EH (cell line): ENCODE measurements around the gene VTI1A.

Source experiments
- DNase-seq: peaks from one replicate; pipeline ENCODE4 v3.0.0-alpha.2; 2015; ENCODE audit warnings: low read depth

The VTI1A gene

DNA sequence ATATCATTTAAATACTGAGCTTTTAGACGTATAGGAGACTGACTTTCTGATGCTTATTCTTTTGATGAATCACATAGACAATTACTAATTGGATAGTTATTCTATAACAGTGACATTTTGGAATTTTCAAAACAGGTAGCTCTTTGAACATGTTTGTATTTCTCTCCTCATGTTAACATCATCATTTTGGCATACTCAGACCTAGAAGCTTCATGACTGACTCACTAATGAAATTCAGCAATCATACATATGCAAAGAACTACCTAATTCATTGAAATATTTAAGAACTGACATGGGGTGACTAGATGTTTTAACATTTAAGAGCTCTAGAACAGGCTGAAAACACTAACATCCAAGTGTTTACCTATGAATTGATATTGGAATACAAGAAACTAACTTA lies 192.3 kb downstream of the VTI1A start:
- DNase-seq = peak; percentile 15

DNA sequence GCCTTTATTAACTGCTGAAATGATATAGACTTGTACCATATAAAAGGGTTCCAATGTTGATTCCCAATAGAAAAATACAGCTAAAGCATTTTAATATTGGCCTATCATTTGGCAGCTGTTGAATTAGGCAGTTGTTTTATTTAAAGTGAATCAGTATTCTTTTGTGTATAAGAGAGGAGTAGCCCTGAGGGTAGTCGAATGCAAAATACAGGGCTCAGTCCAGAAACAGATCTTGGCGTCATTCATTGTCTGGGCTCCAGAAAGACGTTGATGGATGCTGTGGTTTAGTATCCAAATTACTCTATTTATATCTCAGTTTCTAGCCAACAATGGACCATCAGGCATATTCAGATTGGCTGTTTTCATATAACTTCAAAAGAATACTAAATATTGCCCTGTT lies 193.6 kb downstream of the VTI1A start:
- DNase-seq = no peak

DNA sequence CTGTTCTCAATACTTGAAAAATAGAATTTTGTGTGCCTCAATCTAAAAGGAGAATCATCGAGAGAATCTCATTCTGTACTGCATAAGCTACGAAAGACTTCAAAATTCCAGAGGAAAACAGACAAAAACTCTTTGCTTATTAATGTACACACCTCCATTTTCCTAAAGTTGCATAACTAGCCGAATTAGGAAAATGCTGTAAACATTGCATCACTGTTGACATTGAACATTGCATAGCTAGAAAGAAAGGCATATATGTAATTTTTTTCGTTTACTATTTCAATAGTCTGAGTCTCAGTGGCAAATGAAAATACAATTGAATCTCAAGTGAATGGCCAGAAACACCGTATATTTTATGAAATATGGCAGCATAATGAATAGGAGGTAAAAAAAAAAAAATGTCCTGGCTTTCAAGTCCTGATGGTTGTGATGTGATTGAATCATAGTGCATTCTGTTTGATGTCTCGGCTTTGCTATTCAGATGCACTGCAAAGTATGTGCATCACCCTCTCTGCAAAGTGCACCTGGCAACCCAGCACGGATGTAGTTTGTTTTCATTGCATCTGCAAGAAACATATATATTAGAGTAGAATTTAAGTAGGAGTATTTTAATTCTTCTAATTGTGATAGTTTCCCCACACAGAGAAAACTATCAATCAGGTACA lies 196.7 kb downstream of the VTI1A start:
- DNase-seq = no peak

DNA sequence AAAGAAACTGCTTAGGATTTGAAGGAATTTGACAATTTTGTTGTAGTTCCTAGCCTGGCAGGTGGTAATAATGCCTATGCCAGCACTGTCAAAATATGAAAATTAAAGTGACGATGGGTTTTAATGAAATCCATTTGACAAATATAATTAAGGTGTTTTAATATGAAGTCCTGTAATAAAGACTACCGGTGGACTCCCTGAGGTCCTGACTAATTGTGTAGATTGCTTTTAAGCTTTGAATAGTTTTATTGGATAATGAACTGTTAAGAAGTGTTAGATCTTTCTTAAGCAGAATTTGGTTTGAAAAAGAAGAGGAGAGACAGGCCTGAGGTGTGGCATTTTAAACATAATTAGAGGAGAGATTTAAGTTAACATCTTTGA lies 197.2 kb downstream of the VTI1A start:
- no peak for DNase-seq

DNA sequence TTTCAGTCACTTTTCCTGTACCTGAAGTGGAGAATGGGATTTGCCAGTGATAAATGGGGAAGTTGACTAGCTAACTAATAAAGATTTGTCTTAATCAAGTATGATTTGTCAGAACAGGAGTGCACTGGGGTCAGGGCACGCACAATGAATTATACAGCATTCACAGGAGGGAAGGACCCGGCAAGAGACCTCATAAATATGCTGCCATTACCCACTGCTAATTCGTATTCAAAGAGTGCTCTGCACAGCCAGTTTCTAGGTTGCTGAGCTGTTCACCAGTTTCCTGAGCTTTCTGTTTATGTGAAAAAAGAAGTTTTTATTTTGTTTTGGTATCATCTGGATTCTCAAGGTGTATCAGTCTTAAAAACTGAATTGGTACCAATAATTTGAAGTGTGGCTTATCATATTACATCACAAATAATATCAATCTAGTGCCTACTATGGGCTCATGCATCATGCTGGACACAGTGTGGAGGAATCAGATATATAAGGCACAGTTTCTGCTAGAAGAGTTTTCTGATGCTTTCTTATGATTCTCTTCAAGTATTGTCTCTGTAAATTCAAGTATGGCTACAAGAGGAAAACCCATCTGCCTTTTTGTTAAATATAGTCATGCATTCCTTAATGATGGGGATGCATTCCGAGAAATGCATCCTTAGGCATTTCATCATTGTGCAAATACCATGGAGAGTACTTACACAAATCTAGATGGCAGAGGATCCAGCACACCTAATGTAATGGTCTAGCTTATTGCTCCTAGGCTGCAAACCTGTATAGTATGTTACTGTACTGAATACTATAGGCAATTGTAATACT lies 202.2 kb downstream of the VTI1A start:
- peak; percentile 72 for DNase-seq

DNA sequence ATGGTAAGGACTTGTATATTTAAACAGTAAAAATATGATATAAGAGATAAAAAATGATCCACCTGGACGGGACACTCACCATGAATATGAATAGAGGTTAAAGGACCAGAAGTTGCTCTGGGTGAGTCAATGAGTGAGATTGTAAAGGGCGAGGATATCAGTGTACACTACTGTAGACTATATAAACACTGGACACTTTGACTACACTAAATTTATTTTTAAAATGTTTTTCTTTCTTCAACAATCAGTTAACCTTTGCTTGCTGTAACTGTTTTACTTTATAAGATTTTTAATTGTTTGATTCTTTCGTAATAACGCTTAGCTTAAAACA lies 202.8 kb downstream of the VTI1A start:
- DNase-seq = no peak

DNA sequence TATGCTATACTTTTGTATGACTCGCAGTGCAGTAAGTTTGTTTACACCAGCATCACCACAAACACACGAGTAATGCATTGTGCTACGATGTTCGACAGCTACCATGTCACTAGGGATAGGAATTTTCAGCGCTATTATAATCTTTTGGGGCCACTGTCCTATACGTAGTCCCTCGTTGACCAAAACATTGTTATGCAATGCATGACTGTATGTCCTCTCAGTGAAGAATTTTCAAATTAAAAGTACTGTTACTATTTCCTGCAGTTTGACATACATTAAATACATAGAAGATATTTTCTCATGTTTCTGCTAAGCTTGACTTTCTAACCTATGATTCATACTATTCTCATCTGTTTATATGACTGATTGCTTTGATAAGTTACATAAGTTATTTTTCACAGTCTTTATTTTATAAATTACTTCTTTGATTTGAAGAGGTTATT lies 203.6 kb downstream of the VTI1A start:
- peak; percentile 43 for DNase-seq

DNA sequence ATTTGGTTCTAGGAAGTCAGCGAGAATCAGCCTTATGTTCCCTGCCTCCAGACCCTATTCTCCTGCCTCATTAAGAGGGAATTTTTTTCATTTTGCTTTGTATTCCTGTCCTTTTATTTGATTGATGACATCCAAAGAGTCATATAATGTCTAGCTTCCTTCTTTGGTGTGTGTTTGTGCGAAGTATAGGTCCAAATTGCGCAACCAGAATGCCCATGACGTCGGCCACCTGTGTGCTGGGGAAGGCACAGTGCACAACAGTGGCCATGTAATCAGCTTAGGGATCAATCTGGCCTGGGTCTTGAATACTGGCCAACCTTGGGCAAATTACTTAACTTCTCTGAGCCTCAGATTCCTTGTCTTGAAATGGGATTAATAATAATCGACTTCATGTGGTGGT lies 206.2 kb downstream of the VTI1A start:
- no peak for DNase-seq

DNA sequence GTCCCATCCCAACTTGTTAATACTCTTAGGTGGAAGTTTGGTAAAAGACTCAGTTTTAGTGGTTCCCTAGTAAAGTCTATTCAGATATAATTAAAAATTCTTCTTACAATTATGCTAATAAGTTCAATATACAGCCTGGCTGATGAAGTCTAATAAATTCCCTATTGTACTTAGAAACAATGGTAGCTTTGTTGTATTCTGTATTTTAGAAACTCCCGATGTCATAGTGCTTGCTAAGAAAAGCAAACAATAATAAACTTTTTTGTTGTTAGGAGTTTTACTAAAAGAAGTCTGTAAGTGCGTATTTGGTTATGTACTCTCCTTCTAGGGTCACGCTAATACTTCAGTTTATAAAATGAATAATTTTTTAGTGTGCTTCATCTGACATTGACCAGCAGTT lies 206.8 kb downstream of the VTI1A start:
- DNase-seq = no peak

DNA sequence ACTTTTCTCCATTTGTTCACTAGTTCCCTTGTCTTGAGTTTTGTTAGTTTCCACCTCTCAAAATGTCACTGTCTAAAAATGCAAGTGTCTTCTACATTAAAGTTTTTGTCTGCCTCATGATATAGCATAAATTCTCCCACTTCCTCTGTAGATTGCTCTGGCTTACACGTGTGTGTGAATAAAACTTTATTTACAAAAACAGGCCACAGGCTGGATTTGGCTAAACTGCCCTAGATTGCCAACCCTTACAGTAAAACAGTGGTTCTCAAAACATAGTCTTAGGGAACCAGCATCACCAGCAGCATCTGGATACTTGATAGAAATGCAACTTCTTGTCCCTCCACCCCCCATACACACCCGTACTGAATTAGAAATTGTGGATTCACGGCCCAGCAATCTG lies 207.8 kb downstream of the VTI1A start:
- no peak for DNase-seq

DNA sequence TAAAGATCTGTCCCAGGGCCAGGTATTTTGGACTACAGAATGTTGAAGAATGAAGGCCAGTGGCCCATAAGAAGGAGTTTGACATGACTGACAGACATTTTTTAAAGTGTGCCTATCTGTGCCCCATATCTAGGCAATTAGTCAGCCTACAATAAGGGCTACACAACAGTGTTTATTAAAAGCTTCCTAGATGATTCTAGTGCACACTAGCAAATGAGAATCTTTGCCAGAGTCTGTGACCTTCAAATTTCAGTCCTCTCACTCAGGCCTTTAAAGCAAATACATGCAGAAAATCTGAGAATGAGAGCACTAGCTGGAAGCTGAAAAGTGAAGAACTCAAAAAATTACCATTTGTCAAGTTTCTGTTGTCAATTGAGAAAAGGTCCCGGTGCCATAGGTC lies 208.7 kb downstream of the VTI1A start:
- no peak for DNase-seq

DNA sequence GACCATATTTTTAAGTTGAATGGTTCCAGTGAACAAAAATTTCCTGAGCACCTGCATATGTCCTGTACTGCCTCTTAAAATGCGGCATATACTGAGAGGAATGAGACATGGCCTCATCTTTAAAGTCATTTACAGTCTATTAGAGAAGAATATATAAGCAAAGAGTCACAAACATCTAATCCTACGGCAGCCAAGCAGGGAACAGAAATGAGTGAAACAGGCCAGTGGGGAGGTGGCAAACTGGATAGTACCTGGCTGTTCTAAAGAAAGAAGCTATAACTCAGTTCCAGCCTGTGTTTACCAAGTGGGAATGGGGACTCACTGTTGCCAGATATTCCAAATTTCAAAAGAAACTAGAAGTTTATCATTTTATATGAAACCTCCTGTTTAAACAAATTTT lies 211.4 kb downstream of the VTI1A start:
- no peak for DNase-seq

DNA sequence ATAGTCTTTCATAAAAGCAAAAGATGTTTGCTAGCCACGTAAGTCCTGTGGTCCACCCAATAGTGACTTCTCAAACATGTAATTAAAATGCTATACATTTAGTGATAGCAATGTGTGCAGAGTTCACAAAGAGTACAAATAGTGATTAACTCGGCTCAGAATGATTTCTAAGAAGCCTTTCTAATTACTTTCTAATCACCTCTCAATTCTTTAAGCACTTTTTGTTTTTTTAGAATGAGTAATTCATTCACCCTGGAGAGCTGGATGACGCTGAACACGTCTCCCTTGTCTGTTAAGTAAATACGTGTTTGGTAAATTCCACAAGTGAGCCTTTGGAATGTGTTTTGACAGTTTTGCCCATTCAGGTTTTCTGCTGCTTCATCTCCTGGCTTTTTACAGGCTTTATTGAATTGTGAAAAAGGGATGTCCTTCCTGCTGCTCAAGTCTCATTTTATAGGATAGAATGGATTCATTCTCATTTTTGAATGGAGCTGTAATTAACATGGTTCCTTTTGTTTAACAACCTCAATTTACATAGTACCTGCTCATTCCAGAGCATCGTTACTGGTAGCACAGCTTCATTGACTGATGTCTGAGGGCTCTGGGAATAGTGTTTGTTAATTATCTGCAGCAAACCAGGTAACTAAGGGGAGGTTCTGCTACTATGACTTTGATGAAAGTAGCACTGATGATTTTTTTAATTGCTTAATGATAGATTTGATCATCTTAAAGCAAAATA lies 212.1 kb downstream of the VTI1A start:
- DNase-seq = peak; percentile 62

DNA sequence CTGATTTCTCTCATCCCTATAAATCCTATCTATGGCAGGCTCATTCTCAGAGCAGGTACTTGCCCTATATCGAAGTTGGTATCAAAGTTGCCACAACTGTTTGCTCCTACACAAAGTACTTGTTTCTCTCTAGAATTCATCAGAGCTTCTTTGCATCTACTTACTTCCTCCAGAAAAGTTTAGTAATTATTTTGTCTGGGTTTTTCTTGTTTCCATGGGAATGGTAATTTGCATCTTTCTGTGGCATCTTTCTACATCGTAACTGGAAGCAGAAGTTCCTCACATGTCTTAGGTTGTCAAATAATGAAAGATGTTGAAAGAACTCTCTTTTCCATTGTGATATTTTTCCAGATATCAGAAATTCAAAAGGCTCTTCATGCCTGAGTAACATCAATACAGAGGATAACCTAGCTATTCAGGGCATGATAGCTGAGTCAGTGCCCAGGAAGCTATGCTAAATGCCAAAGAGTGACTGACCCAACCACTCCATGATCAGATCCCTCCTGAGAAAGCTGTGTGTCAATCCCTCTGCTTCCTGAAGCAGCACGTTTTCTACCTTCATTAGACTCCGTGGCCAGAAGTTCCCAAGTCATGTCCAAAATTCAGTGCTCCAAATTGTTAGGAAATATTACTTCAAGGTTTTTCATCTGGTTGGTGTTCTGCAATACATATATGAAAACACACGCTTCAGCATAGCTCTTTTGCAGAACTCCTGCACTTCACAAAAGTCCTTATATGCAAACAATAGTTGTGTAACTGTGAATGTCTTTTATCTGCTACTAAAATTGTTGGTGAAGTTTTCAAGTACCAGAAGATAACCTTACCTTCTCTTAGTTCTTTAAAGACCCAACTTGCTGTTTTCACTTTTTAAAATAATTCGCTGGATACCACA lies 216.5 kb downstream of the VTI1A start:
- peak; percentile 82 for DNase-seq

DNA sequence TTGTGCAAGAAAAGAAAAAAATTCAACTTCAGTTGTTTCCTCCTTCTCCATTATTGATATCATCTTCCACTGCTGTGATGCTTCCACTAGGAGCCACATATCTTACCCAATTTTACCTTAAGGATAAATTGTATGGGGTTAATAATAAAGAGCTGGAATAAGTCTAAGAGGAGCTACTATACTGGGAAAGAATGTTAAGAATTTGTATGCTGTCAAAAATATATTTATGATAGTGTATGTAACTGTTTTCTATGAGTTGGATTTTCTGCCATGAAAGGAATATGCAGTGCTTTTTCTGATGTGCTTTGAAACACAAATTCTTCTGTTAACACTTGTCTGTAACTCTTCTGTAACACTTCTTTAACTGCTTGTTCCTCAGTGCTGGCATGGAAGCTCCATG lies 219.1 kb downstream of the VTI1A start:
- peak; percentile 20 for DNase-seq

DNA sequence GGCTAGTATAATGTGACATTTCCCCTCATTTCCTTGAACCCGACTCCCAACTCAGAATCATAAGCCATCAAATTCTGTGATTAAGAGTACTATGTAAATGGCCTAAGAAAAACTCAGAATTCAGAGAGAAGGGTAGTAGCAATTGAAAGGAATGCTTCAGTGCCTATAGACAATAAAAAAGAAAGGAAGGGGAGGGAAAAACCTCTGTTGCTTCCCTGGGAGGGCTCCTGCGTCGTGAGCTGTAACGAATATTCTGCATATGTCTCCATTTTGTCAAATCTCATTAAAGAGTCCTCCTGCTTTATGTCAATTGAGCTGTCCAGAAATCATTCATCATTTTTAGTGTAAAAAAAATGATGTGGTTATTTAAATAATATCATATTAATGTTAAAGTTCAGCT lies 223.0 kb downstream of the VTI1A start:
- DNase-seq = no peak

DNA sequence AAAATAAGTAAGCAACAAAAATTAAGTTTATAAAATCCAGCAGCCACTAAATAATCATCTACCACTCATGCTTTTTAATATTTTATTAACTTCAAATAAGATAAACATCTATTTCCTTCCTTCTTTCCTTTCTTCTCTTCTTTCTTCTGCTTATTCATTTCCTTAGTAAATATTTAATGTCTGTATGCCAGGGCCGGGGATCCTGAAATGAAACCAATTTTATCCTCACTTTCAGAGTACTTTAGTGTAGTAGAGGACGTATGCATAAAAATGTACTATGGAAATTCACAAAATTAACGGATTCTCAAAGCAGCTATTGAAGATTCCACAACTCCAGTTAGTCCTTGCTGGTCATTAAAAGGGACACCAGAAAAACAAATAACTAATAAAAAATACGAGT lies 224.7 kb downstream of the VTI1A start:
- DNase-seq = no peak

DNA sequence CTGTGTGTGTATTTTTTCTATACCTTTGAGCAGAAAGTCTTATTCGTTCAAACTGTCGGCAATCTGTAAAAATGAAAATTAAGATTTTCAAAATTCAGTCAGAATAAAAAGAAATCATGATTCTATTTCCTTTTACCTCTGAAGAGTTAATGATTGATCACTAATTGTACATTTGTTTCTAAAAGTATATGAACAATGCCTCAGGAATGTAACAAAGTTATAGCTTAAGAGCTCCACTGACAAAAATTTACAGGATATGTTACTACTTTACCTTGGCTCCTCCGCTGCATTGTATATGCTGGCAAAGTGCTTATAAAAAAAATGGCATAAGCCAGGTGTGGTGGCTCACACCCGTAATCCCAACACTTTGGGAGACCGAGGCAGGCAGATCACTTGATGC lies 225.7 kb downstream of the VTI1A start:
- DNase-seq = no peak

DNA sequence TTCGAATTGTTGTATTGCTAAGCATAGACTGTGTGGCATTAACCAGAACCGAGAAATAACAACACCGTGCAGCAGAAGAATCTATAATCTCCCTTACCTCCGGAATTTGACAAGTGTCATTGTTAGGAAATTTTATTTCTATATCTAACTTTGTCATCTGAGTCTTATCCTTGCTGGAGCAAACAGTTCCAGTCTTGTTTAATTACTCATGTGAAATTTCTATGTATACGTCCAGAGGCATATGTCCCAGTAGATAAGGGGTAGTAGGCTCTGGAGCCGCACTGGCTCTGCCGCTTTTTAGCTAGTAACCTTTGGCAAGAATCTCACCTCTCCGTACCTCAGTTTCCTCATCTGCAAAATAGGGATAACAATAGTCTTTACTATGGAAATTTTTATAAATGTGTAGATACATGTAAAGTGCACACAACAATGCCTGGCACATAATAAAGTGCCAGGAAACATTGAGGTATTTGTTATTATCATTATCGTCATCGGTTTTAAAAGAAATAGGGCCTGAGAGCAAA lies 228.6 kb downstream of the VTI1A start:
- no peak for DNase-seq

DNA sequence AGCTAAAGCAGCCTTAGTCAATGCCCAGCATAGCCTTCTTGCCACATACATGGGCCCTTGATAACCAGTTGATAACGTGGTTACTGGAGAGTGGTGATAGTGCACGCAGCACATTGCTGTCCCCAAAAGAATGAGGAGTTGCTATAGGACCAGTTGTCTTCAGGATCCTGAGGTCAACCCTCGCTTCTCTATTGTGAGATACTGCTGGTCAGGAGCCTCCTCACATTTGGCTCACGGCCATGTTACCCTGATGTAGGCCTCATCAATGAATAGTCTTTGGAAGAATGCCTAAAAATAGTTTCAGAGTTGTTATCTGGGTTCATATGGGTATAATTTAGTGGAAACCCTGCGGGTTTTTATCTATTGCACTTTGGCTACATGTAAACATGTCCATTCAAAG lies 230.7 kb downstream of the VTI1A start:
- no peak for DNase-seq

DNA sequence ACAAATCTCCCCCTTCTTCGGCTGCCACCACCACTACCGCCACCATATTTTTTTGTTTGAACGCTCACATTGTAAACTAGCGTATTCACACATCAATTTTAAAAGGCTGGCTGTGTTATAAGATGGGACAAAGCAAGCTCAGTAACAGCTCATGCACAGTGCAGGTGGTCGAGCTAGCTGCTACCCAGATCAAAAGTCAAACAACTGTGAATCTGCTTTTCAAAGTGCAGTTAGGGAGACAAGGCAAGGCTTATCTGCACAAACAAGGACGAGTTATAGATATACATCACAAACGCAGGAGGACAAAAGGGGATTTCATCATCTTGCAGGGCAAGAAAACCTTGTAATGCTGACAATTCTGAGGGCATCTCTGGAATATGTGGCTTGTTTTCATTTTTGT lies 231.6 kb downstream of the VTI1A start:
- DNase-seq = no peak

DNA sequence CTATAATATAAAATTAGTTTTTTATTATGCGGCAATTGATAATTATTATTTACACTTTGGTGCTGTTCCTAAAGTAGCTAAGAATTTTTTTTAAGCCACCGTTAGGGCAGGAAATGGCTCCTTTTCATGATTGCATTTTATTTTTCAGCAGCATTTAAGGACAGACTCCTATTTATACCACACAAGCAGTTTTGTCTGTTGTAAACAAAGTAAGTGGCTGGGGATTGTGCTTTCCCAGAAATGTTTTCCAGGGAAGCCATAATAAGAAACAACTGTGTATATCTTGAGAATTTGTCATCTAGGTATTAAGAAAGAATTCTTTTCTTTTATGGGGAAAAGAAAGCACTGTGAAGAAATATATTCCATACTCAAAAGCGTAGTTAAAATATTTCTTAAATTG lies 232.0 kb downstream of the VTI1A start:
- no peak for DNase-seq
